HG03060 (cell line): ENCODE data around the gene UTP14A.
A peak's percentile ranks its signal among the peaks of the same experiment; 100 is the strongest.
"Not testable (repeated sequence)": the region's sequence is repeated elsewhere in the genome, so short reads cannot be mapped to it uniquely, and the experiment has no call there.

Experiments used
- ATAC-seq: cut with Tn5 transposase; IDR thresholded peaks from one replicate; pipeline ENCODE4 v1.9.1; 2021; ENCODE audit warnings: low read depth, moderate number of reproducible peaks; ENCODE audit not compliant: unreplicated experiment

Gene UTP14A, protein sequence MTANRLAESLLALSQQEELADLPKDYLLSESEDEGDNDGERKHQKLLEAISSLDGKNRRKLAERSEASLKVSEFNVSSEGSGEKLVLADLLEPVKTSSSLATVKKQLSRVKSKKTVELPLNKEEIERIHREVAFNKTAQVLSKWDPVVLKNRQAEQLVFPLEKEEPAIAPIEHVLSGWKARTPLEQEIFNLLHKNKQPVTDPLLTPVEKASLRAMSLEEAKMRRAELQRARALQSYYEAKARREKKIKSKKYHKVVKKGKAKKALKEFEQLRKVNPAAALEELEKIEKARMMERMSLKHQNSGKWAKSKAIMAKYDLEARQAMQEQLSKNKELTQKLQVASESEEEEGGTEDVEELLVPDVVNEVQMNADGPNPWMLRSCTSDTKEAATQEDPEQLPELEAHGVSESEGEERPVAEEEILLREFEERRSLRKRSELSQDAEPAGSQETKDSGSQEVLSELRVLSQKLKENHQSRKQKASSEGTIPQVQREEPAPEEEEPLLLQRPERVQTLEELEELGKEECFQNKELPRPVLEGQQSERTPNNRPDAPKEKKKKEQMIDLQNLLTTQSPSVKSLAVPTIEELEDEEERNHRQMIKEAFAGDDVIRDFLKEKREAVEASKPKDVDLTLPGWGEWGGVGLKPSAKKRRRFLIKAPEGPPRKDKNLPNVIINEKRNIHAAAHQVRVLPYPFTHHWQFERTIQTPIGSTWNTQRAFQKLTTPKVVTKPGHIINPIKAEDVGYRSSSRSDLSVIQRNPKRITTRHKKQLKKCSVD

GRCh38 chrX:129905787-129906580, at the start of gene UTP14A:
UTP14A (plus strand) TSS chrX:129906164; CDS start chrX:129906211, 47 bp downstream.
- peak; percentile 85 for ATAC-seq

- ATAC-seq = not testable (repeated sequence)
Observed at GRCh38 chrX:129859134-129859533, 46.8 kb upstream of the UTP14A start.

DNA sequence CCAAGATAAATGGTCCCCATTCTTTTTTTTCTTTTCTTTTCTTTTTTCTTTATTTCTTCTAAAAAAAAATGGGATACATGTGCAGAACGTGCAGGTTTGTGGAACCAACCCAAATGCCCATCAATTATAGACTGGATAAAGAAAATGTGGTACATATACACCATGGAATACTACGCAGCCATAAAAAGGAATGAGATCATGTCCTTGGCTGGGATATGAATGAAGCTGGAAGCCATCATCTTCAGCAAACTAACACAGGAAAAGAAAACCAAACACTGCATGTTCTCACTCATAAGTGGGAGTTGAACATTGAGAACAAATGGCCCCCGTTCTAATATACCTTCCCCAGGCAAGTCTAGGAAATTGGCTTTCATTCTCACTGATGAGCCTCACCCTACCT, 39.6 kb upstream of the UTP14A start:
- ATAC-seq = not testable (repeated sequence)

- ATAC-seq = no peak
Observed at GRCh38 chrX:129872524-129872923, 33.4 kb upstream of the UTP14A start.

DNA sequence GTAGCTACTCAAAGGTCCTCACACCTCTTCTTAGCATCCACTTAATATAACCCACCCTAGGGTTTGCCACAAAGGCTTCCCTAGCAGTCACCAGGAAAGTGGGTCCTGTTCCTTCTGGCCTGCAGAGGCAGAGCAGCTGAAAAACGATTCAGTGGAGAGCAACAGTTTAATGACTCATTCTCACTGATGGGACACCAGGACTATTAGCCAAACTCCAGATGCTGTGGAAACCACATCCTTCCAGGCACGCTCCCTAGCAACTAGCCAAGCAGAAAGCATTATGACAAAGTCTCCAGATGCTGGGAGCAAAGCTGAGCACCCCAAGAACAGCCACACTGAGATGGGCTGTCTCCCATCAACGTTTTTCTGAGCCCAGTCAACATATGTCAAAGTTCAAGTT, 30.3 kb upstream of the UTP14A start:
- no peak for ATAC-seq

DNA sequence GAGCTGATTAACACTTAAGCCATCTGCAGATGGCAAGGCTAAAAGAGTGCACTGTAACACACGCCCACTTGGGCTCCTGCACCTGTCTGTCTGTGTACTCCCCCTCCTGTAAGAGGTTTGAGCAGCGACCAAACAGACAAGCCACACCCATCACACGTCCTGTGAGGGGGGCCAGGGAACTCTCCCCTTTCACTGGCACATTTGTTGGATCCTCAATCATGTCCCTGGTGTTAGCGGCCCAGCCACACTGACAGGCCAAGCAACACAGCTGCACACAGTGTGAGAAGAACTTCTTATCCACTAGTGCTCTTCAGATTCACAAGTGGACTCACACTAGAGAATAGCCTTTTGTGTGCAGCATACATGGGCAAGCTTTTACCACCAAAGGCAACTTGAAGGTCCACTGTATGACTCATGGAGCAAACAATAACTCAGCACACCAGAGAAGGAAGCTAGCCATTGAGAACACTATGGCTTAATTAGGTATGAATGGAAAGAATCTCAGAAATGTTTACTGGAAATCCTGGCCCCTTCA, 29.1 kb upstream of the UTP14A start:
- no peak for ATAC-seq

DNA sequence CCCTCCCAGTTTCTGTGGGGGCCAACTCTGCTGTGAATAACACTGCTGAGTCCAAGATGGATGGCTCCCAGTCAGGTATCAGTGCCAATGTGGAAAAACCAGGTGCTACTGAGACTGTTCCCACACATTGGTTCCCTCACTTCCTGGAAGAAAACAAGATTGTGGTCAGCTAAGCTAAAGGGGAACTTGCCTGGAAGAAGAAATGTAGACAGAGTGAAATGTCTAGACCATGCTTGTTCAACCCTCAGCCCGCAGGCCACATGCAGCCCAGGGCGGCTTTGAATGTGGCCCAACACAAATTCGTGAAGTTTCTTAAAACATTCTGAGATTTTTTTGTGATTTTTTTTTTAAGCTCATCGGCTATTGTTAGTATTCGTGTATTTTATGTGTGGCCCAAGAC, 28.6 kb upstream of the UTP14A start:
- ATAC-seq = no peak

GRCh38 chrX:129900054-129900453, 5.9 kb upstream of the UTP14A start:
- no peak for ATAC-seq

GRCh38 chrX:129908636-129909035, 2.7 kb downstream of the UTP14A start:
- no peak for ATAC-seq

GRCh38 chrX:129925305-129926092, 19.5 kb downstream of the UTP14A start:
- ATAC-seq = no peak

GRCh38 chrX:129930941-129931410, 25.0 kb downstream of the UTP14A start:
- ATAC-seq = no peak

GRCh38 chrX:129931411-129932015, 25.5 kb downstream of the UTP14A start:
- ATAC-seq = peak; percentile 47

DNA sequence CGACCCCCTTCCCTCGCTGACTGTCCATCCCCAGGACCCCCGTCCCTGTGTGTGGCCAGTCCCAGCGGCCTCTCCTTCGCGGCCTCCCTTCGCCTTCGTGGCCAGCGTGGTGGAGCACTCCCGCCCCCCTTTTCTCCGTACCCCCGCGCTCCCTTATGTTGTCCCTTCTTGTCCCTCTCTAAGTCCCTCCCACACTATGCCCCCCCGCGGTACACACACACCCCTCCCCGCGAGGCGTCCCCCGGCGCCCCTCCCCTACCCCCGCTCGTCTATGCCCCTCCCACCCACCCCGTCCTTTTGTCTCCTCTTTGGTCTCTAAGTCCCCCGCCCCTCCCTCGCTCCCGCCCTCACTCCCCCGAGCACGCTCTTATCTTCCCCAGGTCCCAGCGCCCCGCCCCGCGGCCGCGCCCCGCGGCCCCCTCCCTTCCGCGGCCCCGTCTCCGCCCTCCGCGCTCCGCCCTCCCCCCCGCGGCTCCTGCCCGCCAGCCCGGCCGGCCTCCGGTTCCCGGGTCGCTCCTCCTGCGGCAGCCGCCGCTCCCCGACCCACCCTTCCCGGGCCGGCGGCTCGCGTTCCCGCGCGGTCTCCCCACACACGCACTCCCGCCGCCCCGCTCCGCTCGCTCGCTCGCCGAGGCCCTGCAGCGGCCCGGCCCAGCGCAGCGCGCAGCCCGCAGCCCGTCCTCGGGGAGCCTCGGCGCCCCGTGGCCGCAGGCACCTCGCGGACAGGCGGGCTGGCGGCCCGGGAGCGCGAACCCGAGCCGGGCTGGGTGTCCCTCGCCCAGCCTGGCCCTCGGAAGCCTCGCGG, 26.3 kb downstream of the UTP14A start:
- no peak for ATAC-seq

DNA sequence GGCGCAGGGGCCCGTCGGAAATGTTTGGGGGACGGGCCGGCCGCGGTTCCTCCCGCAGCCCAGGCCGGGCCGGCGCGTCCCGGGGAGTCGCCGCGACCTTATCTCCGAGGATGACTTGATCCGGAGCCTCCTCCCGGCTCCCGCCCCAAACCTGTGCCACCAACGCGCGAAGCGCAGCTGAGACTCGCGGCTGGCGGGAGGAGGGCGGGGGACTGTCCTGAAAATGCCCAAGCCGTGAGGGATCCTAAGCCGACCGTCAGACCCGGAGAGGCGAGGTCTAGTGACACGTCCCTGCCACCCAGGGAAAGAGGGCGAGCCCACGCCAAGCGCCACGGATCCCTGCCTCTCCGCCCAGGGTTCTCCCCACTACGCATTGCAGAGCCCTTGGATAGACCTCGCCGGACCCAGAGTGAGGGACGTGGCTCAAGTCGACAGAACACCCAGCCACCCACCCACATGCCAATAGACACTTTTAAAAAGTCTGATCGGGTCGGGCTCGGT, 26.9 kb downstream of the UTP14A start:
- ATAC-seq = no peak

- ATAC-seq = no peak
Observed at GRCh38 chrX:129933700-129934099, 27.7 kb downstream of the UTP14A start.

GRCh38 chrX:129934461-129934860, 28.5 kb downstream of the UTP14A start:
- no peak for ATAC-seq

GRCh38 chrX:129934952-129935351, 29.0 kb downstream of the UTP14A start:
- ATAC-seq = no peak

GRCh38 chrX:129938081-129938480, 32.1 kb downstream of the UTP14A start:
- ATAC-seq = no peak
